IPS-18c (cell line): Measurements from ENCODE around the gene WBP2NL.
"Not testable (repeated sequence)": the region's sequence is repeated elsewhere in the genome, so short reads cannot be mapped to it uniquely, and the experiment has no call there.

ENCODE experiments used
- H3K4me3 ChIP-seq: 2 replicates; pipeline ENCODE4 v1.7.0; 2013; ENCODE audit warnings: low read depth, mild to moderate bottlenecking, low read length, moderate library complexity; ENCODE audit not compliant: insufficient read depth
- H3K9me3 ChIP-seq: one replicate; pipeline ENCODE4 v1.6.1; 2013; ENCODE audit warnings: mild to moderate bottlenecking, low read length, moderate library complexity; ENCODE audit not compliant: control insufficient read depth, insufficient read depth

The WBP2NL gene, protein sequence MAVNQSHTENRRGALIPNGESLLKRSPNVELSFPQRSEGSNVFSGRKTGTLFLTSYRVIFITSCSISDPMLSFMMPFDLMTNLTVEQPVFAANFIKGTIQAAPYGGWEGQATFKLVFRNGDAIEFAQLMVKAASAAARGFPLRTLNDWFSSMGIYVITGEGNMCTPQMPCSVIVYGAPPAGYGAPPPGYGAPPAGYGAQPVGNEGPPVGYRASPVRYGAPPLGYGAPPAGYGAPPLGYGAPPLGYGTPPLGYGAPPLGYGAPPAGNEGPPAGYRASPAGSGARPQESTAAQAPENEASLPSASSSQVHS

DNA sequence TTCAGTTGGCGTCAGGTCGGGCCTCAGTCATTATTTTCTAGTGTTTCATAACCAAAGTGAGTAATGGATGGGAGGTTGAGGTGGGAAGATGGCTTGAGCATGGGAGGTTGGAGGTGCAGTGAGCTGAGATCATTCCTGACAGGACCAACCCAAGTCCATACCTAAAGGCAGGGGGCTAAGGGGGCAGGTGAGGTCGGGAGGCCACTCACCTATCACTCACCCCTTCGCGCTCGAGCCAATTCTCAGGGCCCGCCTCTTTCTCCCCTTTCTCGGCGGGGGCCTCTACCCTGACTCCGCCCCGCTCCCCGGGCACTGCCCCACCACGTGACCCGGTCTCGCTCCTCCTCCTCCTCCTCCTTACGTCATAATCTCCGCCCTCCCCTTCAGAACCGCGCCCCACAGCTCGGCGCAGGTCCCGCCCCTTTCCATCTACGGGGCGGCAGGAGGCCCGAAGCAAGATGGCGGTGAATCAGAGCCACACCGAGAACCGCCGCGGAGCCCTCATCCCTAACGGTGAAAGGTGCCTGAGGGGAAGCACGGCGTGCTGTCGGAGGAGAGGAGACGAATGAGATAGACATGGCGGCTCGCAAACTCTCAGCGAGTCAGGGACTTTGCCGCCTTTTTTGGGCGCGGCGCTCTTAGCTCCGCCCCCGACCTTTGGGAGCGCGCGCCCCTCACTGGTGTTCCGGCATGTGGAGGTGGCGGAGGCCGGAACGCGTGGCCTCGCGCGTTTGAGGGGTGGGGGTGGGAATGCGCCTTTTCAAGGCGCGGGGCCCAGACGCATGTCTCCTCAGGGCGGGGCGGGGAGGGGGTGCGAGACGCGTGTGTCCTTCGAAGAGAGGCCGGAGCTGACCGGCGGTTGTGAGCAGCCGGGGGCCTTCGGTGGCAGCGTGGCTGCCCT, at the start of gene WBP2NL:
WBP2NL (plus strand) TSS at position 428 of the 901 bp plus-strand sequence; CDS start at position 459, 31 bp downstream.
- H3K4me3 ChIP-seq, result no peak within 1 kb of the TSS
- H3K9me3 ChIP-seq, result no peaks in the 10 kb centered on the region

DNA sequence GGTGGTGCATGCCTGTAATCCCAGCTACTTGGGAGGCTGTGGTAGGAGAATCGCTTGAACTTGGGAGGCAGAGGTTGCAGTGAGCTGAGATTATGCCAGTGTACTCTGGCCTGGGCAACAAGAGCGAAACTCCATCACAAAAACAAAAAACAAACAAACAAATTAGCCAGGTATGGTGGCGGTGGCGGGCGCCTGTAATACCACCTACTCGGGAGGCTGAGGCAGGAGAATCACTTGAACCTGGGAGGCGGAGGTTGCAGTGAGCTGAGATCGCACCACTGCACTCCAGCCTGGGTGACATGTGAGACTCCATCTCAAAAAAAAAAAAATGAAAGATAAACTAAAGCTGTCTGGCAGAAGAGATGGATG, 49.7 kb upstream of the WBP2NL start:
- H3K9me3 ChIP-seq, H3K4me3 ChIP-seq: not testable (repeated sequence)

DNA sequence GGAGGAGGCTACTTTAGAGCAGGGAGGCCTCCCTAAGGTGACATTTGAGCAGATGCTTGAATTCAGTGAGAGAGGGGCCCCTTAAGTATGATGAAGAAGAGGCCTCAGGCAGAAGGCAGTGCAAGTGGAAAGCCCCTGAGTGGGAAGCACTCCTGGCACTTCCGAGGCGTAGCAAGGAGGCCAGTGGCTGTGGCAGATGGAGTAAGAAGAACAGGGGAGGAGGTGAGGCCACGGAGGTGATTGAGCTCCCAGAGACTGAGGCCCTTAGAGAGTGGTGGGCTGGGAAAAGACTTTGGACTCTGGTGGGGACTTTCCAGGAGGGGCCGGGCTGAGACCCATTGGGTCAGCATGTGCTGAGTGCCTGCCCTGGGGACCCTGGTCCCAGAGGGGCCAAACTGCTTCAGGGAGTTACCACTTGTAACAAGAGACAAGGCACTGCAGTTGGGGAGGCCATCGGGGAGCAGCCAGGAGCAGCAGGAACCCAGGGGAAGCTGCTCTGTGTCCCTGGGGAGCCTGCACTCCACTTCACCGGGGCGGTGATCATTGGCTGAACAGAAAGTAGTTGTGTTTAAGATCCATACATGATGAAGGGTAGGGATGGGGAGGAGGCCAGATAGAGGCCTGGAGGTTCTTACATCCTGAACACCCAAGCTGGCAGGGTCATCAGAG, 49.2 kb upstream of the WBP2NL start:
- no peak overlapping the region for H3K4me3 ChIP-seq
- no peaks in the 10 kb centered on the region for H3K9me3 ChIP-seq

DNA sequence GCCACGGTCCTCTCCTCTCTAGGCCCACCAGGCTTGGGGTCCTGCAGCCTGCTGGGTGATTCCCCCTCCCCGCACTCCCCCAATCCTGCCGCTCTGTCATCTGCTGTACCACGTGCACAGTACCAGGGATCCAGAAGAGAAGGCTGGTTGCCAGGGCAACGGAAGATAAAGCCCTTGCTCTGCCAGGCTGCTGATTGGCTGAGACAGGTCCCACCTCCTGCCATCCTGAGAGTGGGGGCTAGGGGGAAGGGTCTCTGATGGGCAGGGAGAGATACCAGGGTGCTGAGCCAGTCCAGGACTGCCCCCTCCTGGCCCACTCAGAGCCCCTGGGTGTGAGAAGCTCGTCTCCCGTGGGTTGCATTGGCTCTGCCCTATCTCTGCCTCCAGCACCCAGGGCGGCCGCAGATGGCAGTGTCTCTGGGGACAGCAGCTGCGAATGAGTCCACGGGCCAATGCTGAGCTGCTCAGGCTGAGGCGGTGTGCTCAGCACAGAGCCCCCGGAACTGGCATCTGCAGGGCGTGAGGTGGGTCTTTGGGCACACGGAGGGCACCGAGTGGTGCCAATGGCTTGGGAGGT, 46.6 kb upstream of the WBP2NL start, which contains the start of gene SMIM45:
SMIM45 (plus strand) TSS at position 253 of the 577 bp plus-strand sequence.
- peak within 1 kb of the TSS; percentile 9; the same call in 1 of the 2 replicates for H3K4me3 ChIP-seq
- no peaks in the 10 kb centered on the region for H3K9me3 ChIP-seq

DNA sequence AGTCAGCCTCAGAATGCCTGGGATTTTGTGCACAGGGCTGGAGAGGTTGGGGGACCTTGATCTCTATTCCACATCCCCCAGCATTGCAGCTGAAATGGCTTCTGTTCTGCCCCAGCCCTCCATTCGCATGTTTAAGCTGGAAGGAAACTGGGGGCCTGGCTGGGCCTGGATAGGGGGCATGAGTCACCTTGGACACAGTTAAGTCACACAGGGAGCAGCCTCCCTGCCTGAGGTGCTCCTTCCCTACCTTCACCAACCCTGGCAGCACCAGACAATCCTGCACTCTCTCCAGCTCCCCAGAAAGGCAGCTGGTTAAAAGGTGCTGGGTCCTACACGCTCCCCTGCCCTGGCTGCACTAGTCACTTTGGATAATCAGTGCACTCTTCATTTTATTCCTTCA, 45.9 kb upstream of the WBP2NL start:
- Histone ChIP-seq H3K4me3 (no peak overlapping the region), H3K9me3 (no peaks in the 10 kb centered on the region)

DNA sequence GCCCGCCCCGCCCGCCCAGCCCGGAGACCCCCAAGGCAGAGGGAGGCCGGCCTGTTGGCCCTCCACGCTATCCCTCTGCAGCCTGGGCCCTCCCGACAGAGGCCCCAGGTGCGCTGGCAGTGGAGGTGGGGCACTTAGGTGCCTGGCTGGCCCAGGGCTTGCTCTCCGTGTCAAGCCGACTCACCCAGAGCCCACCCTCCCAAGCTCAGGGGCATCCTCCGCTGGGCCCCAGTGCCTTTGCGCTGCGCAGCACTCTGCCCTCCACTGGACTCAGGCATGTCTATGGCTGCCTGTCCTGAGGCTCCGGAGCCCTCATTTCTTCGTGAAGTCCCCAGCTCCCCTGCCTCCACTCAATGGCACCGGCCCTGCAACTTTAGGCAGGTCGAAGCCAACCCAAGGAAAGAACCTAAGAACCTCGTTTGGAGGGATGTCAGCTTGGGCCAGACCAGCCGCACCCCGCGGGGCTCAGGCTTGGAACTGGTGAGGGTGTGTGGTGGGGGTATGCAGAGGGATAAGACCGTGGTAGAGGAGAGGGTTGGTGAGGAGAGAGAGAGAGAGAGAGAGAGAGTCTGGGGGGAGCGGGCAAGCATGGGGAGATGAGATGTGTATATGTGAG, 40.5 kb upstream of the WBP2NL start:
- peak overlapping the region; percentile 31; the same call in 1 of the 2 replicates for H3K4me3 ChIP-seq
- no peaks in the 10 kb centered on the region for H3K9me3 ChIP-seq

DNA sequence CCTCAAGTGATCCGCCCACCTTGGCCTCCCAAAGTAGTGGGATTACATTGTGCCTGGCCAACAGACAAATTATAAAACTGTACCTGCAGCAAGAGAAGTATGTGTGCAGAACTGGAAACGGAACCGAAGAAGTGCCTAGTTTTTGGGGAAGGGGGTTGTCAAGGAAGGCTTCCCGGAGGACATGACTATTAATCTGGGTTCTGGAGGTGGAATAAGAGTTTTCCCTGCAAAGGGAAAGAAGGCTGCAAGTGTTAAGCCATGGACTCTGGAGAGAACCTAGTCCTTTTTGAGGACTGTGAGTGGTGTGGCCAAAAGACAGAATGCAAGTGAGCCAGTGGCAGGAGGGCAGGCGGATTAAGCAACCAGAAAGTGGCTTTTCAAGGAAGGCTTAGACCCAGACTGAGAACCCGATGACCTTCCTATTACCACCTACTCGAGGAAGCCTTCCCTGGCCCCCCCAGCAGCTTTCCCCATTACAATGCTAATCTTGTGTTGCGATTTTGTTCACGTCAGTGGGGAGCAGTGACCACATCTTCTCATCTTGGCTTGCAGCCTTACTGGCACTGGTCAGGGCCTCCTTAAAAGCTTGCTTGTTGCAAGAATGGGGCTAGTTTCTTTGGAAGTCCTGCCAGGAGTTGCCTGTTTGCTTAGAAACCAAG, 35.0 kb upstream of the WBP2NL start:
- Histone ChIP-seq H3K9me3 (no peaks in the 10 kb centered on the region), H3K4me3 (no peak overlapping the region)

DNA sequence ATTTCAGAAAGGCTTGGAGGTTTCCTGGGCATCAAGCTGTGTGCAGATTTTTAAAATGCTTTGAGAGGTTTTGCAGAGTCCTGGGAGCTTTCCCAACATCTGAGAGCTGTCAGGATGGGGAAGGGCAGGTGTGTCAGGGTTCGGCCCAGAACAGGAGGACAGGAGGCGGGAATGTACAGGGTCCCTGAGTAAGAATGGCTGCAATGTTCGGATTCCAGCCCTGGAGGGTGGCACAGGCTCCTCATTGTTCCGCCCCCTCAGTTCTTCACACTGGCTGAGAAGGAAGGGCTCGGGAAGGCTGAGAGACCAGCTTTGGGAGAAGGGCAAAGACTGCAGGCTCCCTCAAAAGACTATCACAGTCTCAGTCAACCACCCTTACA, 34.5 kb upstream of the WBP2NL start:
- Histone ChIP-seq H3K9me3 (no peaks in the 10 kb centered on the region), H3K4me3 (no peak overlapping the region)

DNA sequence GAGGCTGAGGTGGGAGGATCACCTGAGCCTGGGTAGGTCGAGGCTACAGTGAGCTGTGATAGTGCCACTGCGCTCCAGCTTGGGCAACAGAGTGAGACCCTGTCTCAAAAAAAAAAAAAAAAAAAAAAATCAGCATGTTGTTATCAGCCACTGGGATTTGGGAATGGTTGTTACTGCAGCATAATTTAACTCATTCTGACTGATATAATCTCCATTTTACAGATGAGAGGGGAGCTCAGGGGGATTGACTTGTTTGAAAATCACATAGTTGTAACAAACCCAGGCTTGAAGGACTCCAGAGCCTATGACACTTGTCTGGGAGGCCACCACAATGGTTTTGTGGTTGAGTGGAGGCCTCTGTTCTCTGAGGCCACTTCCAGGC, 32.4 kb upstream of the WBP2NL start:
- H3K4me3 ChIP-seq, result no peak overlapping the region

DNA sequence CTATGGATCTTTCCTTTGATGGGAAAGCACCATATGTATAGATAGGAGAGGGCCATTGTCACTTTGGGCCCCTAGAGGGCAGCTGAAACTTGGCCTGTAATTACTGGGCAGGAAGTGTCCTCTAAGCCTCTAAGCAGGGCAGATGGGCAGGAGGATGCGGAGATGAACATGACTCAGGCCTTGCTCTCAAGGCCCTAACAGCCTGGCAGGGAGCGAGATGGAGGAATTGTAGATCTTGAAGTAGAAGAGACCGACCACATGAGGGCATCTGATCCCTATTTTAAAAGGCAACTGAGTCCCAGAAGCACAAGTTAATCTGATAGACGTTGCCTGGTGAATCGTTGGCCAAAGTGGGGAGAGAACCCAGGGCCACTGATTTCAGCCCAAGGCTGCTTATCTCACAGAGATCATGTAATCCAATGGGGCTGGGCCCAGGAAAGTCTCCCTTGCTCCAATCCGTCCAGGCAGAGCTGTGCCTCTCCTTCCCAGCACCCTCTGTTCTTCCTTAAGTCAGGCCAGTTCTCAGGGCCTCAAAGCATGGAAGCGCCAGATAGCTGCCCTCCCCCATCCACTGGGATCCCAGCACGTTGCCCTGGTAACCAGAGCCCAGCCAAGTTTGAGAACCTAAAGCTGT, 31.9 kb upstream of the WBP2NL start:
- Histone ChIP-seq H3K9me3 (no peaks in the 10 kb centered on the region), H3K4me3 (no peak overlapping the region)

More for the DNA sequence above, 32.4 kb upstream of the WBP2NL start:
- no peaks in the 10 kb centered on the region for H3K9me3 ChIP-seq

DNA sequence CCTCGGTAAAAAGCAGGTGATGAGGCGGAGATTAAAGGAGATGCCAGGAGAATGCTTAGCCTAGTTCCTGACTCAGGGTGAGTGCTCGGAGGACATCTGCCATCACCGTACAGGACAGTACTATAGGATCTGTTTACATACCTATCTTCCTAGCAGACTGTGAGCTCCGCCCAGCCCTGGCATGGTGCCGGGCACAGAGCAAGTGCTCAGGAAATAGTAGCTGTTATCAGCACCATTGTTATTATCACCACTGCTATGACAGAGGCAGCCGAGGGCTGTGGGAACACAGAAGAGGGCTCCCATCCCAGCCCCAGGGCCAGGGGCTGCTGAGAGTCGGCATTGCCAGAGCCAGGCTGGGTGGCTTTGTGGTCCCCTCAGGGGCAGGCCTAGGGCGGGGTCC, 30.0 kb upstream of the WBP2NL start:
- H3K4me3 ChIP-seq, result no peak overlapping the region
- no peaks in the 10 kb centered on the region for H3K9me3 ChIP-seq

DNA sequence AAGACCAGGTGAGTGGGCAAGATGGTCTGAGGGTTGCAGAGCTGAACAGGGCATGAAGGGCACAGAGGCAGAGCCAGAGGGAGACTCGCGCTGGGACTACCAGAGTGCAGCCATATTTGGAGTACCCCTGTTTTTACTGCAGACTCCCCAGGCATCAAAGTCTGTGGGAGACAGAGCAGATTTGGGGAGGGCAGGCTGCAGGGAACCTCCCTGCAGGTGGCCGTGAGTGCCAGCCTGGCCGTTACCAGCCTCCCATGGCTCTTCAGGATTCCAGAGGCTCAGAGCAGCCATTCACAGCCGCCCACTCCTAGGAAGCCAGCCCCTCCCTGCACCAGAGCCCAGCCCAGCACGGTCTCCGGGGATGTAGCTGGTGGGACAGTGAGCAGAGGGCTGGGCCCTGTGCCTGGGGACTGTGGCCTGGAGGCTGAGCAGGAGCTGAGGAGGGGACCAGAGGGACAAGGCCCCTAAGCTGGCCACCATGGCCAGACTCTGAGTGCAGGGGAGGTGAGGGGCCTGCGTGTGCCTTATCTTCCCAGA, 29.4 kb upstream of the WBP2NL start, which contains the start of gene SEPTIN3:
SEPTIN3 (plus strand) TSS at position 334 of the 537 bp plus-strand sequence. CDS start 2,050 bp downstream, outside the sequence.
- no peaks in the 10 kb centered on the region for H3K9me3 ChIP-seq
- no peak within 1 kb of the TSS for H3K4me3 ChIP-seq

DNA sequence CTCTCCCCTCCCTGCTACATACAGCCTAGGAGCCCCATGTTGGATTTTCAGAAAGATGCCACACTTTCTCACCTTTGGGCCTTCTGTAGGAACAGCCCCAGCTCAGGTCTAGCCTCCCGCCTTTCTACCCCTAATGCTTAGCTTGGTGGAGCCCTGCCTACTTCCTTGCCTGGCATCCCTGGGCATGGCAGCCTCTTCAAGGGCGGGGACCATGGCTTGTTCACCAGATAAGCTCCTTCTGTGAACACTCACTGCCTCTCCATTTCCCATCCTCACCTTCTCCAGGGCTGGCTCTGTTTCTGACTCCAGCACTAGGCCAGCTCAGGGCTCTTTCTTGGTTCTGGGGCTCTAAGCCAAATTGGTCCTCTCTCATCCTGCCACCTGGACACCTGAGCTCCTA, 28.0 kb upstream of the WBP2NL start:
- no peak overlapping the region for H3K4me3 ChIP-seq
- no peaks in the 10 kb centered on the region for H3K9me3 ChIP-seq

DNA sequence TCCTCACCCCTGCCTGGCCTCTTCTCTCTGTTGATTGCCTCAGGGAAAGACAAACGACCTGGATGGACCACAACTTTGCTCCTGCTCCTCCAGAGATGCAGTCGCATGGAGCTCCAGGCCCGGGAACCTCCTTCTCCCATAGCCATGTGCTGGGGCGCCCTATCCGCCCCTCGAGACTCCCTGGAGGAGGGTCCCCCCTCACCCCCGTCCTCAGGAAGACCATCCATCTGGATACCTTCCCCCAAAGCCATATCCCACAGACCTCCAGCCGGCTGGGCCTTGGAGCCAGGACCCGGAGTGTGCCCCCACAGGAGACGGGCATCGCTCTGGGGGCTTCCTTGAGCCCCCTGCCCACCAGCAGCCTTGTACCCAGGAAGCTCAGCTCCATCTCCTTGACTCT, 27.2 kb upstream of the WBP2NL start:
- H3K4me3 ChIP-seq, result no peak overlapping the region
- H3K9me3 ChIP-seq, result no peaks in the 10 kb centered on the region

DNA sequence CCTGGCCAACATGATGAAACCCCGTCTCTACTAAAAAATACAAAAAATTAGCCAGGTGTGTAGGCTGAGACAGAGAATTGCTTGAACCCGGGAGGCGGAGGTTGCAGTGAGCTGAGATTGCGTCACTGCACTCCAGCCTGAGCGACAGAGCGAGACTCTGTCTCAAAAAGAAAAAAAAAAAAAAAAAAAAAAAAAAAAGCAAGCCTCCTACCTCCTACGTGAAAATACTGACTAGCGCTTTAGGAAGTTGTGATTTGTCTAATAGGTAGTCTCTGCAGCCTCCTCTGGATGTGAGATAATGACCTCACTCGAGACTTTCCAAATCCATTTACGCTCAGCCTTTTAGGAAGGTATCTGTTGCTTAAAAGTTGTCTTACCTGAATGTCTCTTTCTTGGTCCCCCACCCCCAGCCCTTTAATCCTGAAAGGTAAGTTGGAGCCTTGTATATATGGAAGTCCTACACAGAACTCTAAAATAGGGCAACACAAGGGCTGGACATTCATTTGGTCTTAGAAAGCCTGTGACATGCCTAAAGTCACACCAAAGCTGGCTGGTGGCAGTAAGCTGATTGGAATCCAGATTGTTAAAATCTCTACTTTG, 23.8 kb upstream of the WBP2NL start:
- no peak overlapping the region for H3K4me3 ChIP-seq
- H3K9me3 ChIP-seq, result no peaks in the 10 kb centered on the region
